Endothelial cell of umbilical vein (primary cell): ENCODE results near the gene CTNND1.

Experiments used
- CTCF ChIP-seq, 2 donors: IDR thresholded peaks; 1 replicate in 1 of 2; 2 replicates in 1 of 2; pipeline ENCODE4 v1.5.1; 2011; ENCODE audit warnings: low read length in 2 of 2, mild to moderate bottlenecking in 2 of 2, moderate library complexity in 2 of 2, control low read depth in 1 of 2, inconsistent platforms in 1 of 2, low read depth in 1 of 2; ENCODE audit not compliant: insufficient read depth in 1 of 2; ENCODE audit errors: extremely low read depth in 1 of 2
- EZH2 ChIP-seq: IDR thresholded peaks from 2 replicates; pipeline ENCODE4 v1.6.1; 2012; ENCODE audit warnings: borderline replicate concordance, low read depth, mild to moderate bottlenecking, moderate library complexity, low read length, inconsistent platforms; ENCODE audit not compliant: severe bottlenecking
- FOS ChIP-seq: IDR thresholded peaks from 2 replicates; pipeline ENCODE4 v1.6.1; 2011; ENCODE audit warnings: mild to moderate bottlenecking, low read length, moderate library complexity, borderline replicate concordance; ENCODE audit not compliant: insufficient read depth
- GATA2 ChIP-seq: IDR thresholded peaks from 2 replicates; pipeline ENCODE4 v1.7.0; 2011; ENCODE audit warnings: low read depth, mild to moderate bottlenecking, moderate library complexity, mixed read lengths, low read length; ENCODE audit not compliant: insufficient read length, insufficient read depth
- JUN ChIP-seq: IDR thresholded peaks from 2 replicates; pipeline ENCODE4 v1.6.1; 2011; ENCODE audit warnings: borderline replicate concordance, low read depth; ENCODE audit not compliant: insufficient read length, insufficient read depth
- MAX ChIP-seq: IDR thresholded peaks from 2 replicates; pipeline ENCODE4 v1.6.1; 2011; ENCODE audit not compliant: insufficient read depth, insufficient read length
- MYC ChIP-seq: IDR thresholded peaks from one replicate; pipeline ENCODE4 v1.6.1; 2011; ENCODE audit warnings: mild to moderate bottlenecking, low read depth, low read length
- POLR2A ChIP-seq: IDR thresholded peaks from 2 replicates; pipeline ENCODE4 v1.6.1; 2012; ENCODE audit warnings: low read depth, mild to moderate bottlenecking, control low read depth, low read length
- POLR2AphosphoS5 ChIP-seq: IDR thresholded peaks from 2 replicates; pipeline ENCODE4 v1.6.1; 2012; ENCODE audit warnings: low read depth, mild to moderate bottlenecking, control low read depth, low read length, moderate library complexity; ENCODE audit not compliant: insufficient read depth

DNA sequence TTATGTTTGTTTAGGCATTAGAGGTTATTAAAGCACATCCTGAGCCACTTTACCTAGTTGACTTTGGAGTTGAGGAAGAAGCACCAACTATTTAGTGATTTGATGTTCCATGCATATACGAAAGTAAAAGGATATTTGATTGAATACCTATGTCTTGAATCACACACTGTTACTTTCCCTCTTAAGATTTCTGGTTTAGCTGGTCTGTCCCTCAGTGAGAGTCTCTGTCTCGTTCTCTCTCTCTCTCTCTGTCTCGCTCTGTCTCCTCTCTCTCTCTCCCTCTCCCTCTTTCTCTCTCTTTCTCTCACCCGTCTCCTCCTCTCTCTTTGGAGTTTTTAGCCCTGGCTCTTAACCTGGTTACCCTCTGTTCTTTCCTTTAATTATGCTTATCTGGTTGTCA is 11.0 kb downstream of the CTNND1 start:
- TF ChIP-seq CTCF (IDR thresholded peaks at IDR 0.05; ENCODE audit: extremely low read depth in 1 of 2, insufficient read depth in 1 of 2, low read depth in 1 of 2, low read length in 2 of 2) (no peak), FOS (no peak), POLR2A (no peak), EZH2 (no peak), POLR2AphosphoS5 (no peak), JUN (no peak), MAX (no peak), GATA2 (no peak), MYC (no peak)
